PFSK-1 (cell line): ENCODE measurements around the gene MGAT3.

Experiments
- FOXP2 ChIP-seq: optimal IDR thresholded peaks from 2 replicates; pipeline ENCODE3; 2011; ENCODE audit warnings: borderline replicate concordance, control low read depth, inconsistent platforms; ENCODE audit not compliant: insufficient read depth; ENCODE audit errors: extremely low read length, extremely low read depth
- POLR2AphosphoS5 ChIP-seq: IDR thresholded peaks from 2 replicates; pipeline ENCODE4 v1.6.1; 2012; ENCODE audit warnings: low read depth, mild to moderate bottlenecking, control low read depth, low read length, moderate library complexity
- REST ChIP-seq, 2 experiments: IDR thresholded peaks; 2 replicates each; pipeline versions ENCODE4 v1.6.1 to v1.8.0; 2011 to 2012; ENCODE audit warnings: low read depth in 2 of 2, low read length in 2 of 2, control low read depth in 1 of 2, inconsistent platforms in 1 of 2, mild to moderate bottlenecking in 1 of 2, moderate library complexity in 1 of 2; ENCODE audit not compliant: insufficient read depth in 1 of 2
- SIN3A ChIP-seq: IDR thresholded peaks from 2 replicates; pipeline ENCODE4 v1.6.1; 2012; ENCODE audit warnings: mild to moderate bottlenecking, low read length, moderate library complexity, borderline replicate concordance; ENCODE audit not compliant: insufficient read depth
- TAF1 ChIP-seq: IDR thresholded peaks from 2 replicates; pipeline ENCODE4 v1.6.1; 2012; ENCODE audit warnings: low read length, control low read depth, borderline replicate concordance; ENCODE audit not compliant: insufficient read depth

Gene MGAT3

GRCh38 chr22:39518144-39518786, 61.5 kb downstream of the MGAT3 start:
- TF ChIP-seq SIN3A (no peak), FOXP2 (no peak), POLR2AphosphoS5 (no peak), REST (IDR thresholded peaks at IDR 0.05; ENCODE audit: insufficient read depth in 1 of 2, low read depth in 2 of 2, low read length in 2 of 2) (no peak), TAF1 (no peak)

- TF ChIP-seq REST (IDR thresholded peaks at IDR 0.05; ENCODE audit: insufficient read depth in 1 of 2, low read depth in 2 of 2, low read length in 2 of 2) (no peak), SIN3A (0 out of 2 replicates have a peak, but pooled peaks have one; percentile 47)
Measured at GRCh38 chr22:39518996-39519680, 62.3 kb downstream of the MGAT3 start.

- peak; percentile 61 for TF ChIP-seq POLR2AphosphoS5
- TF ChIP-seq SIN3A, result no peak
- peak; percentile 9 for TF ChIP-seq FOXP2
Measured at GRCh38 chr22:39519681-39520225, 62.9 kb downstream of the MGAT3 start.

GRCh38 chr22:39520226-39521105, 63.7 kb downstream of the MGAT3 start, which contains the start of gene ATF4:
TSS of gene ATF4 (plus strand) at chr22:39520562. CDS start at chr22:39521446, 884 bp downstream.
- TF ChIP-seq REST (IDR thresholded peaks at IDR 0.05; ENCODE audit: insufficient read depth in 1 of 2, low read depth in 2 of 2, low read length in 2 of 2) (peak; percentile 27 to 48; a peak in 2 of 4 replicates), FOXP2 (peak; percentile 8), POLR2AphosphoS5 (peak; percentile 85), SIN3A (no peak), TAF1 (peak; percentile 97)

GRCh38 chr22:39521106-39521885, 64.5 kb downstream of the MGAT3 start:
- TF ChIP-seq TAF1, result 0 out of 2 replicates have a peak, but pooled peaks have one; percentile 3
- TF ChIP-seq POLR2AphosphoS5, result 0 out of 2 replicates have a peak, but pooled peaks have one; percentile 22
